Measurements from ENCODE around the gene INPP5K.
A peak's percentile ranks its signal among the peaks of the same experiment; 100 is the strongest.

The INPP5K gene

DNA sequence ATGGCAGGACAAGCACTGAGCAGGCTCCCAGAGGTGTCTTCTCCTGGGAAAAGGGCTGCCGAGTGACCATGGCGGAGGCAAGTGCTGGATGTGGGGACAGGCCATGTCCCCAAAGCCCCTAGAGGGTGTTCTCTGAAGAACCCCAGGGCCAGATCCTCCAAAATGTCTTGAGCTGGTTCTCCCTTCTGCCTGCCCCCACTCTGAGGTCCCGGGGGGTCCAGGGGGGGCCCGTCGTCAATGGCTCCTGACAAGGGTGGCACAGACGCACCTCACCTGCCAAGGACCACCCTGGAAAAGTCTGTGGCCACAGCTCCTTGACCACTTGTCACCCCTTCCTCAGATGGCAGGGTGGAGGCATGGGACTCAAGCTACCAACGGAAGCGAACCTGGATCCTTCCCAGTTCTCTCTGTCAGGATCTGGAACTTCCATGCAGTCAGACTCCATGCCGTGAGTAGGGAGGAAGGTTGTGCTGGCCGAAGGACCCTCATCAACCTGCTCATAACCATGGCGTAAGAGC lies 21.6 kb downstream of the INPP5K start:
- H3K4me3 ChIP-seq (ENCODE audit: insufficient read depth, low read depth, low read length), result no peak overlapping the region

GRCh38 chr17:1494203-1494602 lies 22.2 kb downstream of the INPP5K start:
- Histone ChIP-seq H3K9me3 (ENCODE audit: control insufficient read depth, low read length) (no peaks in the 10 kb centered on the region), H3K27ac (ENCODE audit: insufficient read depth, low read depth, low read length, poor library complexity, severe bottlenecking) (no peak overlapping the region)
- 95% methylated on average over 7 of the region's 7 CpGs for WGBS, 2 experiments

More for the DNA sequence above, 21.6 kb downstream of the INPP5K start:
- Histone ChIP-seq H3K27ac (ENCODE audit: insufficient read depth, low read depth, low read length, poor library complexity, severe bottlenecking) (no peak overlapping the region), H3K27me3 (ENCODE audit: control insufficient read depth, insufficient read depth, low read length, poor library complexity, severe bottlenecking) (peaks cover 7% of the 10 kb centered on the region), H3K4me1 (ENCODE audit: control insufficient read depth, insufficient read depth, low read length) (peaks cover 15% of the 10 kb centered on the region), H3K9me3 (ENCODE audit: control insufficient read depth, low read length) (no peaks in the 10 kb centered on the region), H3K36me3 (ENCODE audit: control insufficient read depth, insufficient read depth, low read length) (no peaks in the 10 kb centered on the region)
- WGBS, 2 experiments, result 93% methylated on average over 11 of the region's 11 CpGs

DNA sequence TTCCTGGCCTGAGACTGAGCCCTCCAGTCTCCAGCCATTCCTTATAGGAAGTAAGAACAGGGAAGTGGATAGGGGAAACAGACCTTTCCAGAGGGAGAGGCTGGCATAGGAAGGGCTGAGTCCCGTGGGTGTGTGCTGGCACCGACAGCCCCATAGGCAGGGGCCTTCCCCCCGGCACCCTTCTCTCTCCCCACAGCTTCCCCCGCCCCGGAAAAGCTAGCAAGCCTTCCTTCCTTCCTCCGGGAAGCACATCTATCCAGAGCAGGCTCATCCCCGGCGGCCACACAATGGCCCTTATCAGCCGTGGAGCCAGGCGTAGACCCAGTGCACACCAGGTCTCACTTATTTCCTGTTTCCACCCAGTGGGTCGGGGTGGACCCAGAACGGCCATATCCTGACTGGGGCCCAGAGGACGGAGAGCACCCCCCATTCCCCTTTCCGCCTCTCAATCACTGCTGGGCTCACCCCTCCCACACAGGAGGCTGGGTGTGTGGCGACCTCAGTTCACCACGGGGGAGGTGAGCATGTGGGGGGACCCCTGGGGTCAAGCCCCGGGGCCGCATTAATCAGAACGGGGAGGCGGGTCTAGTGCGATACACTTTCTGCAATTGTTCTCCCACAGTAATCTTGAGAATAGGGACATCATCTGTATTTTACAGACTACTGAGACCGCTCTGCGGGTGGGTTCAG lies 23.0 kb downstream of the INPP5K start:
- peaks cover 24% of the 10 kb centered on the region for H3K4me1 ChIP-seq (ENCODE audit: control insufficient read depth, insufficient read depth, low read length)
- peak overlapping the region; percentile 6 for H3K4me3 ChIP-seq (ENCODE audit: insufficient read depth, low read depth, low read length)
- H3K27me3 ChIP-seq (ENCODE audit: control insufficient read depth, insufficient read depth, low read length, poor library complexity, severe bottlenecking), result peaks cover 7% of the 10 kb centered on the region
- no peak overlapping the region for H3K27ac ChIP-seq (ENCODE audit: insufficient read depth, low read depth, low read length, poor library complexity, severe bottlenecking)
- H3K9me3 ChIP-seq (ENCODE audit: control insufficient read depth, low read length), result no peaks in the 10 kb centered on the region
- H3K36me3 ChIP-seq (ENCODE audit: control insufficient read depth, insufficient read depth, low read length), result no peaks in the 10 kb centered on the region
- WGBS, 2 experiments, result 80 to 84% methylated on average over 23 of the region's 23 CpGs

More at GRCh38 chr17:1494203-1494602, 22.2 kb downstream of the INPP5K start:
- H3K27me3 ChIP-seq (ENCODE audit: control insufficient read depth, insufficient read depth, low read length, poor library complexity, severe bottlenecking), result peaks cover 7% of the 10 kb centered on the region
- H3K4me1 ChIP-seq (ENCODE audit: control insufficient read depth, insufficient read depth, low read length), result peaks cover 17% of the 10 kb centered on the region
- no peaks in the 10 kb centered on the region for H3K36me3 ChIP-seq (ENCODE audit: control insufficient read depth, insufficient read depth, low read length)
- no peak overlapping the region for H3K4me3 ChIP-seq (ENCODE audit: insufficient read depth, low read depth, low read length)

GRCh38 chr17:1492249-1493206 lies 23.9 kb downstream of the INPP5K start, which contains the start of gene MYO1C:
MYO1C (minus strand) TSS chr17:1492686; CDS start chr17:1492487, 199 bp downstream.
- 45 to 48% methylated on average over 35 of the region's 35 CpGs for WGBS, 2 experiments
- Histone ChIP-seq H3K4me1 (ENCODE audit: control insufficient read depth, insufficient read depth, low read length) (peaks cover 26% of the 10 kb centered on the region), H3K27me3 (ENCODE audit: control insufficient read depth, insufficient read depth, low read length, poor library complexity, severe bottlenecking) (peaks cover 7% of the 10 kb centered on the region), H3K36me3 (ENCODE audit: control insufficient read depth, insufficient read depth, low read length) (no peaks in the 10 kb centered on the region), H3K4me3 (ENCODE audit: insufficient read depth, low read depth, low read length) (peak within 1 kb of the TSS; percentile 70), H3K9me3 (ENCODE audit: control insufficient read depth, low read length) (no peaks in the 10 kb centered on the region), H3K27ac (ENCODE audit: insufficient read depth, low read depth, low read length, poor library complexity, severe bottlenecking) (no peak within 1 kb of the TSS)

DNA sequence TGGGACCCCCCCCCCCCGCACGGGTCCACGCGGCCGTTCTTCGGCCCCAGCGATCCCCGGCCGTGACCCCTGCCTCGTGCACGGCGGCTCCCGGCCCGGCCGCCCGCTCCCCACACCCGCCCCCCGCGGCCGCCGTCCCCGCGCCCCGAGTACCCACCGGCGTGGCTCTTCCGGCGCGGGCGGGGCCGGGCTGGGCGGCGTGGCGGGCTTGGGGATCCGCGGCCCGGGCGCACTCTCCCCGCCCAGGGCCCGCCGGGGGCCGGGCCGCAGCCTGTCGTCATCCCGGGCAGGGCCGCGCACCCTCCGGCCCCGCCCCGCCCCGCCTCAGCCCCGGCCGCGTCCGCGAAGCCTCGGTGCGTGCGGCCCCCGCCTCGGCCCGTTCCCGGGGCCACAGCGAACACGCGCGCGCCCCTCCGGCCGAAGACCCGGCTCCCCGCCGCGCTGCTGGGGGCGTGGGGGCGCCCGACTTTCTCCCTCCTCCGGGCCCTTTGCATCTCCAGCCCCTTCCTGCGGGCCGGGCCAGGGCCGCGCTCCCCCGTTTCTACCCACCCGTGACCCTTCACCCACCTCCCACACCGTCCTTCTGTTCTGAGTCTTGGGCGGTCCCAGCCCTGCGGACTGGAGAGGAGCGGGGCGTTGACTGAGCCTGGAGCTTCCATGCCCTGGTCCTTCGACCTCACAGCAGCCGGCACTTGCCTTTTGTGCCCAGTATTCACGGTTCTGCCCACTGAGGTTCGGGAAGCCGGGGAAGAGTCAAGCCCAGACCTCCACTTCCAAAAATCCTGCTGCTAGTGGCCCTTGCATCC lies 24.8 kb downstream of the INPP5K start:
- H3K36me3 ChIP-seq (ENCODE audit: control insufficient read depth, insufficient read depth, low read length), result no peaks in the 10 kb centered on the region
- peak overlapping the region; percentile 26 for H3K27ac ChIP-seq (ENCODE audit: insufficient read depth, low read depth, low read length, poor library complexity, severe bottlenecking)
- peak overlapping the region; percentile 70 for H3K4me3 ChIP-seq (ENCODE audit: insufficient read depth, low read depth, low read length)
- no peaks in the 10 kb centered on the region for H3K9me3 ChIP-seq (ENCODE audit: control insufficient read depth, low read length)
- H3K4me1 ChIP-seq (ENCODE audit: control insufficient read depth, insufficient read depth, low read length), result peaks cover 30% of the 10 kb centered on the region
- H3K27me3 ChIP-seq (ENCODE audit: control insufficient read depth, insufficient read depth, low read length, poor library complexity, severe bottlenecking), result peaks cover 15% of the 10 kb centered on the region
- whole genome bisulfite sequencing, 2 experiments, result 1% methylated on average over 94 of the region's 94 CpGs

DNA sequence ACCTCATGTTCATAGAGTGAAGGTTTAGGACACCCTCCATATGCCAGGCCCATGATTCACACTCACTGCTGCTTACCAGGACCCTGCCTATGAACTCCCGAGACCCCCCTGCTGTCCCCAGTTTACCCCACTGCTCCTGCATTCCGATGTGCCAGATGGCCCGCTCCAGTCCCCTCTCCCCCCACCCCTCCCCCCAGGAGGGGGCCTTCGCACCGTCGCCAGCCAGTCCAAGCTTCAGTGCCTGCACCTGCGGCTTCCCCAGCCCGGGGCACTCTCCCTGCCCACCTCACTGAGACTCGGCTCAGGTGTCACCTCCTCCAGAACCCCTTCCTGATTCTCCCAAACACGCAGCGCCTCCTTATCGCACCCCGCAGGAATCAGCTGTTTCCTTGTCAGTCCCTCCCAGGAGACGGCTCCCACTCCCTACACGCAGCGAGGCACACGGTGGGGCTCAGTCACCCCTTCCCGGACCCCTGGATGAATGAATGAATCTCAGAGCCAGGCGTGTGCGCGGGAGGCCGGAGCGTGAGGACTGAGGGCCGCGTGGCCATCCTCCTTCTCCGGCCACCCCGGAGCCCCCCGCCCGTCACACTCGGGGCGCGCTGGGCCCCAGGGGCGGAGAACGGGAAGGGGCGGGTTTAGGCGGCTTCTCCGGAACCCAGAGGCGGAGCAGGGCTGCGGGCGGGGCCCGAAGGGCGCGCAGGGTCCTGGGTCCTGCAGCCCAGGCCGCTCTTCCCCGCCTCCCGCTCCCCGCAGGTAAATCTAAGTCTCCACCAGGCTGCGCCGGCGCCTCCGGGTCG lies 25.6 kb downstream of the INPP5K start:
- Histone ChIP-seq H3K27ac (ENCODE audit: insufficient read depth, low read depth, low read length, poor library complexity, severe bottlenecking) (peak overlapping the region; percentile 26), H3K27me3 (ENCODE audit: control insufficient read depth, insufficient read depth, low read length, poor library complexity, severe bottlenecking) (peaks cover 21% of the 10 kb centered on the region), H3K4me1 (ENCODE audit: control insufficient read depth, insufficient read depth, low read length) (peaks cover 30% of the 10 kb centered on the region), H3K36me3 (ENCODE audit: control insufficient read depth, insufficient read depth, low read length) (no peaks in the 10 kb centered on the region), H3K9me3 (ENCODE audit: control insufficient read depth, low read length) (no peaks in the 10 kb centered on the region), H3K4me3 (ENCODE audit: insufficient read depth, low read depth, low read length) (peak overlapping the region; percentile 70)
- 1% methylated on average over 52 of the region's 52 CpGs for WGBS, 2 experiments

GRCh38 chr17:1488826-1489270 lies 27.6 kb downstream of the INPP5K start:
- no peaks in the 10 kb centered on the region for H3K9me3 ChIP-seq (ENCODE audit: control insufficient read depth, low read length)
- 90 to 92% methylated on average over 7 of the region's 7 CpGs for WGBS, 2 experiments
- peaks cover 21% of the 10 kb centered on the region for H3K27me3 ChIP-seq (ENCODE audit: control insufficient read depth, insufficient read depth, low read length, poor library complexity, severe bottlenecking)
- H3K4me3 ChIP-seq (ENCODE audit: insufficient read depth, low read depth, low read length), result peak overlapping the region; percentile 36
- no peaks in the 10 kb centered on the region for H3K36me3 ChIP-seq (ENCODE audit: control insufficient read depth, insufficient read depth, low read length)
- peak overlapping the region; percentile 85 for H3K27ac ChIP-seq (ENCODE audit: insufficient read depth, low read depth, low read length, poor library complexity, severe bottlenecking)
- peaks cover 36% of the 10 kb centered on the region for H3K4me1 ChIP-seq (ENCODE audit: control insufficient read depth, insufficient read depth, low read length)

GRCh38 chr17:1487939-1488825 lies 28.2 kb downstream of the INPP5K start:
- Histone ChIP-seq H3K27me3 (ENCODE audit: control insufficient read depth, insufficient read depth, low read length, poor library complexity, severe bottlenecking) (peaks cover 21% of the 10 kb centered on the region), H3K27ac (ENCODE audit: insufficient read depth, low read depth, low read length, poor library complexity, severe bottlenecking) (peak overlapping the region; percentile 85), H3K36me3 (ENCODE audit: control insufficient read depth, insufficient read depth, low read length) (peaks cover 3% of the 10 kb centered on the region), H3K9me3 (ENCODE audit: control insufficient read depth, low read length) (no peaks in the 10 kb centered on the region), H3K4me1 (ENCODE audit: control insufficient read depth, insufficient read depth, low read length) (peaks cover 34% of the 10 kb centered on the region), H3K4me3 (ENCODE audit: insufficient read depth, low read depth, low read length) (peak overlapping the region; percentile 36)
- 5% methylated on average over 72 of the region's 72 CpGs for WGBS, 2 experiments

Data from ectodermal cell (in vitro differentiated cells).